Stomach smooth muscle (tissue), 2 donors: Measurements from ENCODE around the gene SCGB1C2.

Experiments
- H3K27ac ChIP-seq: one replicate; pipeline ENCODE4 v1.7.0; 2013; ENCODE audit warnings: mild to moderate bottlenecking, low read length, inconsistent platforms
- H3K27me3 ChIP-seq, 2 donors: one replicate each; pipeline ENCODE4 v1.7.0; 2013; ENCODE audit warnings: low read length in 2 of 2; ENCODE audit not compliant: insufficient read depth in 2 of 2, control insufficient read depth in 1 of 2
- H3K36me3 ChIP-seq, 2 donors: one replicate each; pipeline ENCODE4 v1.7.0; 2013; ENCODE audit warnings: low read length in 2 of 2; ENCODE audit not compliant: control insufficient read depth in 2 of 2, insufficient read depth in 2 of 2
- H3K4me1 ChIP-seq: one replicate; pipeline ENCODE4 v1.7.0; 2013; ENCODE audit warnings: low read length; ENCODE audit not compliant: control insufficient read depth, insufficient read depth
- H3K4me3 ChIP-seq, 2 donors: one replicate each; pipeline ENCODE4 v1.7.0; 2013; ENCODE audit warnings: low read length in 2 of 2
- H3K9ac ChIP-seq, 2 donors: one replicate each; pipeline ENCODE4 v1.7.0; 2013; ENCODE audit warnings: low read length in 2 of 2, mild to moderate bottlenecking in 1 of 2
- H3K9me3 ChIP-seq, 2 donors: one replicate each; pipeline ENCODE4 v1.7.0; 2013; ENCODE audit warnings: low read length in 2 of 2; ENCODE audit not compliant: control insufficient read depth in 2 of 2
- donor health status: healthy.
- donor health status: Pancreatic carcinoma.

Gene SCGB1C2

DNA sequence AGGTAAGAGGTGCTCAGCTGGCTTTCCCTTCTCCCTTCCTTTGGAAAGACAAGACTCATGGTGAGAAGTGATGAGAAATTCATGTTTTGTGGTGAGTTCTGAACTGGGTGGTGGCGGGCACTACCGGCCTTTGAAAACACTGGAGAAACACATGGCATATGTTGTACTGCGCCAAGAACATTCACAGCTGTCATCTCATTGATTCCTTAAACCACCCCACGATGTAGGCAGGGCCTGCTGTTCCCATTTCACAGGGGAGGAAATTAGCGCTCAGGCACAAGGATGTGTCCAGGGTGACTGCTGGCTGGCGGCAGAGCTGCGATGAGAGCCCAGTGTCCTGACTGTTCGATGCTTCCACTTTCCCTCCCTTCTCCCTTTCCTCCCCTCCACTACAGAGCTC, 45.7 kb downstream of the SCGB1C2 start:
- Histone ChIP-seq H3K4me3 (no peak overlapping the region), H3K9ac (no peak overlapping the region), H3K27ac (no peak overlapping the region), H3K36me3 (no peaks in the 10 kb centered on the region), H3K9me3 (no peaks in the 10 kb centered on the region), H3K27me3 (peaks cover 28 to 33% of the 10 kb centered on the region in 2 donors), H3K4me1 (peaks cover 15% of the 10 kb centered on the region)

DNA sequence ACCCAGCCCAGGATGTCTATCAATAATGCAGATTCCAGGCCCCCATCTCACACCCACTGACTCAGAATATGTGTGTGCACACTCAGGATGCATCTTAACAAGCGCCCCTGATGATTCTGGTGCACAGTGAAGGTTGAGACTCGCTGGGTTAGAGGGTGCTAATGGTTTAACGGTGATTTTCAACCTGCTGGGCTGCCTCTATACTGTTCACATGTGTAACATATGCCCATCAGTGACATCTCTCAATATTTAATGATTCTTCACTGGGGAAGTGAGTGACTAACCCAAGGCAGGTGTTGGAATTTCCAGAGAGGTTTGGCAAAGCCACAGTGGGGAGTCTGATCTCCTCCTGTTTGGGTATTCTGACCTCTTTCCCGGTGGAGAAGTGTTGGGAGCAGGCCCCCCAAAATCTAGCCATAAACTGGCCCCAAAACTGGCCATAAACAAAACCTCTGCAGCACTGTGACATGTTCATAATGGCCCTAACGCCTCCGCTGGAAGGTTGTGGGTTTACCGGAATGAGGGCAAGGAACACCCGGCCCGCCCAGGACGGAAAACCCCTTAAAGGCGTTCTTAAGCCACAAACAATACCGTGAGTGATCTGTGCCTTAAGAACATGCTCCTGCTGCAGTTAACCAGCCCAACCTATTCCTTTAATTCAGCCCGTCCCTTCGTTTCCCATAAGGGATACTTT, 48.2 kb downstream of the SCGB1C2 start:
- Histone ChIP-seq H3K27me3 (peaks cover 20 to 22% of the 10 kb centered on the region in 2 donors), H3K36me3 (no peaks in the 10 kb centered on the region), H3K4me3 (no peak overlapping the region), H3K4me1 (peaks cover 7% of the 10 kb centered on the region), H3K9ac (no peak overlapping the region), H3K27ac (no peak overlapping the region), H3K9me3 (no peaks in the 10 kb centered on the region)

DNA sequence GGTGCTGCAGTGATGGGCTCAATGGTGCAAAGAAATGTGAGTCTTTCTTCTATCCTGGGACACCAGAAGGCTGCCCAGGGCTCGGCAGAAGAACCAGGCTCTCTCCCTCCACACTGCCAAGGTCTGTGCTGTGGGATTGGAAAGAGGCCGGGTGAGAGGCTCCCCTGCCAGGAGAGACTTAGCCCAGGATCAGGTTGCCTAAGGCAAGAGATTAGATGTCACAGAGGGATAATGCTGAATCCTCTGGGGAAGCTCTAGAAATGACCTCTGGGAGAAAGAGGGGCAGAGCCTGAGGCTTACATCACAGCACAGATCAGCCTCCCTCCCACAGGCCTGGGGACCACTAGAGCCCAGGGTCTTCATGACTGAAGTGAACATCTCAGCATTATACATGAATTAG, 49.8 kb downstream of the SCGB1C2 start:
- Histone ChIP-seq H3K9ac (no peak overlapping the region), H3K36me3 (no peaks in the 10 kb centered on the region), H3K4me1 (no peaks in the 10 kb centered on the region), H3K27me3 (peaks cover 12 to 17% of the 10 kb centered on the region in 2 donors), H3K9me3 (no peaks in the 10 kb centered on the region), H3K27ac (no peak overlapping the region), H3K4me3 (no peak overlapping the region)
